Measurements from ENCODE around the gene MAP2K4.

DNA sequence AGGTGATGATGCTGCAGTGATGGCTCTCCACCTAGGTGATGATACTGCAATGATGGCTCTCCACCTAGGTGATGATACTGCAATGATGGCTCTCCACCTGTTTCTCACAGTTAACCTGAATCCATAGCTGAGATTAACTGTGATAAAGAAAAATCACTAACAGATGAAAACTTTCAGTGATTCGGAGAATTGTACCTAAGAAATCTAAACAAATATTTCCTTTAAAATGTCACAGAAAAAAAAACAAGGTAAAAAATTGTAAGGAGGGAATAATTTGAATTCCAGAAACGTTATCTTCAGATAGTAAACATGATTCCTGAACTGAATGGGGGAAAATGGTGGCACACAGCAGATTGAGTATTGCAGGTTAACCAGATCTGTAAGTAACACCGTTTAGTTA, 113.4 kb downstream of the MAP2K4 start:
- no peak for TF ChIP-seq CTCF (IDR thresholded peaks at IDR 0.05)
- no peak for TF ChIP-seq EZH2phosphoT487 (IDR thresholded peaks at IDR 0.05)
- TF ChIP-seq EZH2 (IDR thresholded peaks at IDR 0.05), result no peak
